ENCODE results near the gene PHF24.
A peak's percentile ranks its signal among the peaks of the same experiment; 100 is the strongest.
"Not testable (repeated sequence)": the region's sequence is repeated elsewhere in the genome, so short reads cannot be mapped to it uniquely, and the experiment has no call there.

PHF24 gene

GRCh38 chr9:34957492-34958410 is at the start of gene PHF24:
Gene PHF24 (plus strand): TSS chr9:34958285. CDS start chr9:34971299, 13,014 bp downstream.
- no peak for DNase-seq (ENCODE audit: low spot score)

DNA sequence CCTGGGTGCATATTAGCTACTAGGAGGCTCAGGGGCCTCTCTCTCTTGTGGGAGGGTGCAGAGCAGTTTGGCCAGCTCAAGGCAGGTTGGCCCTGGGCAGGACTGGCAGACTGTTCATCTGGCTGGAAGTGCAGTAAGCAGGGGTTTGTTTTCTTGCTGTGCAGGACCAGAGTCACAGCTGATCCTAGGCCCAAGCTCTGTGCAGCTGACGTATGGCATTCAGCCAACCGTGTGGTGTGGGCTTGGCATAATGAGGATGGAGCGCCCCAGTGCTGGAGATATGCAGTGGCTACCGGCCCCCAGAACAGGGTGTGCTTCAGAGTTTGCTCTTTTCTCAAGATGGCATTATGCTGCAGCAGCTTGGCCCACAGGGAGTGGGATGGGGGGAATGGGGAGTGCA is 31.0 kb upstream of the PHF24 start:
- no peak for DNase-seq (ENCODE audit: low spot score)

GRCh38 chr9:34928921-34929320 is 29.2 kb upstream of the PHF24 start:
- DNase-seq (ENCODE audit: low spot score), result no peak

- peak; percentile 7 for DNase-seq (ENCODE audit: low spot score)
Measured at GRCh38 chr9:34929506-34930102, 28.5 kb upstream of the PHF24 start.

DNA sequence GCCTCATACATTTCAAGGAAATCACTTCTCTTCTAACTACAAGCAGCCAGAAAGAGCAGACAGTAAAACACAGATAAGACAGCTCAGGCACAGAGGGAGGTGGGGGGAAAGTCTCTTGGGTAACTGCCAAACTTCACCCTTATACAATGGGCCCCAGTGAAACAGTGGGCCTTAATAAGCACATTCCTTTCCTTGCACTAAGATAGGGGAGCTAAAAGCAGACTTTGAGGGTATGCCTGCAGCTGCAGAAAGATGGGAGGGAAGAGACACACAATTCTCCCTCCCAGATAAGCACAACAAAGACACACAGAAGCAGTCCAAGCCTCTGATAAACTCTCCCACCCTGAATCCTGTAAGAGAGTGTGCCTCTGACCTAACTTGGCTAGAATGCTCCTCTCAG is 18.1 kb upstream of the PHF24 start:
- DNase-seq (ENCODE audit: low spot score), result not testable (repeated sequence)

DNA sequence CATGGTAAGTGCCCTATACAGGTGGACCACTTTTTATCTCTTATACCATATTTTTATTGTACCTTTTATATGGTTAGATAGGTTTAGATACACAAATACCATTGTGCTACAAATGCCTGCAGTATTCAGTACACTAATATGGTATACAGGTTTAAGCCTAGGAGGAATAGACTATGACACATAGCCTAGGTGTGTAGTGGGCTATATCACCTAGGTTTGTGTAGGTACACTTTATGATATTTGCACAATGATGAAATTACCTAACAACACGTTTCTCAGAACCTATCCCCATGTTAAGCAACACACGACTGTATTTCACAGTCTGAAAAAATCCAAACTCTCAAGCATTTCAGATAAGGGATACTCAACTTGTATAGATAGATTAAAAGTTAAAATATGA is 9.6 kb upstream of the PHF24 start:
- no peak for DNase-seq (ENCODE audit: low spot score)

DNA sequence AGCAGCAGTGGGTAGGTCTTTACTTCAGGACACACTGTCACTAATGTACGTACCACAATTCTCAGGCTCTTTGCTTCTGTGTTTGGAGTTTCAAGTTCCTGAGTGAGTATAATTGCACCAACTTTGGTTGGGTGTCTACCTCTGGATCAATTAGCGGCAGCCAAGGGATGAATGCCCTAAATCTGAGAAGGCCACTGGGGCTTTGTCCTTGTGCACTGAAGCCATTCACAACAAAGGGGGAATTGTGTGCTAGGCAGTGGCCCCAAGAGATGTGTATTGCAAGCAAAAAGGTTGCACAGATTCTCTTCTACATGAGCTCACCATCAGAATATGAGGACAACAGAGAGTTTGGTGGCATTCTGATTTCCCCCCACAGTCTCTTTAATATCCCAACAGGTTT is 3.9 kb upstream of the PHF24 start:
- DNase-seq (ENCODE audit: low spot score), result no peak

GRCh38 chr9:34956066-34956465 is 2.0 kb upstream of the PHF24 start:
- DNase-seq (ENCODE audit: low spot score), result not testable (repeated sequence)

DNA sequence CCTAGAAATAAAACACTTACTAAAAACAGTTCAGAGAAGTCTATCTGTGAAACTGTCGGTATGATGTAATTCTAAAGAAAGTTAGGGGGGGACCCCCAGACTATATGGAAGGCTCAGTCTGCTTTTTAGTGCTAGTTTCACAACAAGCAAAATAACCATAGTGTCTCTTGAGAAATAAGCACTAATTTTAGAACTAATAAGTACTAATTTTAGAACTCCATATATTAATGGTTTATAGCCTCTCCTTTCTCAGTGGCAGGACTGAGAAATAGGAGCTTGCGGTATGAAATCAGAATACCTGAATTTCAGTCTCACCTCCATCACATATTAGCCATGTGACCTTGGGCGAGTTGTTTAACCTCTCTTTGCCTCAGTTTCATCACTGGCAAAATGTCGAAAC is 1.4 kb upstream of the PHF24 start:
- no peak for DNase-seq (ENCODE audit: low spot score)

DNA sequence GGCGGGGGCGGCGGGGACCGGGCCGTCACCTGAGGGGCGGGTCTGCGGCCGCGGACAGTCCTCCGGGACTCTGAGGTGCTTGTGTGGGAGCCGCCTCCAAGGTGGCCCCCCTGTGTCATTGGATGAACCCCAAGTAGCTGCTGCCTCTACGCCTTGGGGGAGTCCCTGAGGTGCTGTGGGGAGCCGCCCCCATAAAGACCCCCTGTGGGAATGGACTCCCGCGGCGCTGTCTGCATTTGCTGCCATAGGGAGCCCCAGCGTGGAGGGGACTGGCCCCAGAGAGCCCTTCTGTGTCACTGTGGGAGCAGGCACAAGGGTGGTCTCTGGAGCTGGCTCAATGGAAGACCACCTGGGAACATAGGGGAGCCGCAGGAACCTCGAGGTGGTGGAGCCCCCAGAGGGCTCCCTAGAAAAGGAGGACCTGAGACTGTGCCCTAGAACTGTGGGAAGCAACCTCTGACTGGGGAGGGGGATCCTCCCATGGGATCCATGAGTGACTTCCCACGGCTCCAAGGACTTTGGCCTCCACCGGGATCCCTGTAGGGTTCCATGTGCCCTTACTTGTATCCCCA is 412 bp downstream of the PHF24 start:
- no peak for DNase-seq (ENCODE audit: low spot score)

DNA sequence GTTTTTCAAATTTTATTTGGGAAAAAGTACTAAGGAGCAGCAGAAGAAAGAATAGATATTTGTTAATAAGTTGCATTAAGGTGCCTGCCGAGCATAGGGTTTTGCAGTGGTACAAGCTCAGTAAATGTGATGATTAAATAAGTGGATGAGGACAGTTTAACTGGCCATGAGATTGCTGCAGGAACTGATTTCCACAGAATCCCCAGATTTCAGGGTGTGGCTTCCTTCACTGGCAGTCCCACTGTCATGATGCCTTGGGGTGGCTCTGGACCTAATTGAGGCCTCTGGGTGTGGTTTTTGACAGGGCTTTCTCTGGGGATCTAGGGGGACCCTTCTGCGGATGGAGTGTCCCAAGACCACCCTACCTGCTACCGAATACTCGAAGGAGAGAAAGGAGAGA is 1.4 kb downstream of the PHF24 start:
- DNase-seq (ENCODE audit: low spot score), result no peak

DNA sequence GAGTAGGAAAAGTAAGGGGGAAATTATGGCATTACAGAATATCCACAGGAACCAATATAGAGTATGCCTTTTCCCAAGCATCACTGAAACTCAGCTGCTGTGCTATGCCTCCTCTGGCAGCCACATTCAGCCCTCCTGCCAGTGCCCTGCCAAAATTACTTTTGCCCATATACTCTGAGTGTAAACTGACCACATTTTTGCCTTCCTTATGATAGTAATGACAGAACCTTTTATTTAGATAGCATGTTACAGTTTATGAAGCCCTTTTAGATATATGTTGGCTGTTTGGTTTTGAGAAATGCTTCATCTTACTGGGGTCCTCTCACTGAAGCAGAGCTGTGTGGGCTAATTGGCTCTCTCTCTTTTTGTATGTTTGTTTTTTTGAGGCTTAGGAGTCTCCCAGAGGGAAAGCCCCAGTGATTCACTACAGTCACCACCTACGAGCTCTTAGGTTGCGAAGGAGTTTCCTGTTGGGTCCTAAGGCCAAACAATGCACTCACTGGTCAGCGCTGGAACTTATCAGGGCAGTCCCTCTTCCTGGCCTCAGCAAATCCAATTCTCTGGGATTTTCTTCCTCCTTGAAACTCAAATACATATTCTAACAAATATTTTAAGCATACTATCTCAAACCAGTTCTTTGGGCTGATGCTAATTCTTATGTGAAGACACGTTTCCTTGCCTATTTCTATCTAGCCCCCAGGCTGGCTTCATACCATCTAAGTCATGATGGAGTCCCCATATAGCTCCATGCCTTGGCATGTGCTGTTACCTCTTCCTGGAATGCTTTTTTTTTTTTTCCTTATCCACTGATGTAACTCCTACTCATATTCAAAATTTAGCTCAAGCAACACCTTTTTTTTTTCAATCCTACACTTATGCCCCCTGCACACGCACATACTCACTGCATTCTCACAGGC is 3.7 kb downstream of the PHF24 start:
- DNase-seq (ENCODE audit: low spot score), result peak; percentile 17

DNA sequence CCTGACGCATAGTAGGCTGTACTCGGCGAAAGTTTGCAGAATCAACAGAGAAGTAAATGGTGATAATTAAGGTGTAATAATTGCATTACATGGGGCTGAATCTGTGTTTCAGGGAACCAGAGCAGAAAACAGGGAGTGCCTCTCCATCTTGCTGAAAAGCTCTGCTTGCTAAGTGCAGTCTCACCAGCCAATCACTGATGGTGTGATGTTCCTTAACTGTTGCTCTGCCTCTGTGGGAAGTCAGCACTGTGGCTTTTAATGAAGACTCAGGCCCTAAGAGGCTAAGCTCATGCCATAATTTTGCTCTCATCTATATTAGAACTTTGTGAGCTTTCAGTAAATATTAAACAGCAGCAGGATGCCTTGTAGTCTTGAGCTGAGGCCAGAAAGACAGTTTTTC is 4.5 kb downstream of the PHF24 start:
- no peak for DNase-seq (ENCODE audit: low spot score)

GRCh38 chr9:34963552-34963951 is 5.5 kb downstream of the PHF24 start:
- no peak for DNase-seq (ENCODE audit: low spot score)

- DNase-seq (ENCODE audit: low spot score), result no peak
Measured at GRCh38 chr9:34964458-34964857, 6.4 kb downstream of the PHF24 start.

GRCh38 chr9:34971146-34971811 is 13.2 kb downstream of the PHF24 start:
- DNase-seq (ENCODE audit: low spot score), result no peak

DNA sequence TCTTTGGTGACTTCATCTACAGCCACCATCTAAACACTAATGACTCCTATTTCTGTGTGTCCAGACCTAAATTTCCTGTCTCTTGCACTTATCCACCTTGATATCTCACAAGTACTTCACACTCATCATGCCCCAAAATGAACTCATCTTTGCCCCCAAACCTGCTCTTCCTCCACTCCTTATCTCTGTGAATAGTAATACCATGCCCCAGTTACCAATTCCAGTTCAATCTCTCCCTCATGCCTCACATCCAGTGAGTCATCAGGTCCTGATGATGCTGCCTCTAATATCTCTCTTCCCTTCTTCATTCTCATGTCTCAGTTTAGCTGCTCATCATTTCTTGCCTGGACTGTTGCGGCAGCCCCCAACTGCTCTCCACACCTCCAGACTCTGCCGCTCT is 16.6 kb downstream of the PHF24 start:
- no peak for DNase-seq (ENCODE audit: low spot score)

GRCh38 chr9:34976441-34976840 is 18.4 kb downstream of the PHF24 start:
- DNase-seq (ENCODE audit: low spot score), result no peak

GRCh38 chr9:34976992-34977391 is 18.9 kb downstream of the PHF24 start:
- DNase-seq (ENCODE audit: low spot score), result no peak

GRCh38 chr9:34980181-34980761 is 22.2 kb downstream of the PHF24 start:
- DNase-seq (ENCODE audit: low spot score), result no peak

- no peak for DNase-seq (ENCODE audit: low spot score)
Measured at GRCh38 chr9:34982361-34982760, 24.3 kb downstream of the PHF24 start.
